Spleen (tissue), 11 donors: ENCODE data around the gene AMIGO3. TPM values are rescaled to one million over a fixed set of nuclear protein-coding genes. Genes with fewer than 3 reads are reported as not detected.

Source experiments
- DNase-seq: peaks from one replicate; pipeline ENCODE4 v3.0.0-alpha.2; 2020
- H3K27ac ChIP-seq, 8 donors: fragments of 200-600 bp; sonication (generic) in 7 of 8; 1 replicate in 4 of 8; 2 replicates in 4 of 8; pipeline versions ENCODE4 v1.5.0 to v1.8.0; 2016 to 2021; ENCODE audit warnings: inconsistent platforms in 4 of 8, mild to moderate bottlenecking in 4 of 8, moderate library complexity in 1 of 8
- H3K27me3 ChIP-seq, 7 donors: fragments of 200-600 bp; sonication (generic) in 6 of 7; replicated peaks in 1 of 7; 1 replicate in 4 of 7; 2 replicates in 3 of 7; pipeline versions ENCODE4 v1.5.0 to v1.8.0; 2016 to 2021; ENCODE audit warnings: inconsistent platforms in 3 of 7, mild to moderate bottlenecking in 1 of 7
- H3K36me3 ChIP-seq, 6 donors: fragments of 200-600 bp; sonication (generic) in 5 of 6; 1 replicate in 4 of 6; 2 replicates in 2 of 6; pipeline versions ENCODE4 v1.5.0 to v1.8.0; 2016 to 2021; ENCODE audit warnings: inconsistent platforms in 2 of 6
- H3K4me1 ChIP-seq, 6 donors: fragments of 200-600 bp; sonication (generic) in 5 of 6; 1 replicate in 3 of 6; 2 replicates in 3 of 6; pipeline versions ENCODE4 v1.5.0 to v1.8.0; 2016 to 2021; ENCODE audit warnings: inconsistent platforms in 3 of 6
- H3K4me3 ChIP-seq, 8 donors: fragments of 200-600 bp; sonication (generic) in 7 of 8; 1 replicate in 4 of 8; 2 replicates in 4 of 8; pipeline versions ENCODE4 v1.5.0 to v1.8.0; 2016 to 2021; ENCODE audit warnings: inconsistent platforms in 4 of 8, mild to moderate bottlenecking in 4 of 8, moderate library complexity in 2 of 8
- H3K9me3 ChIP-seq, 8 donors: fragments of 200-600 bp; sonication (generic) in 7 of 8; 1 replicate in 4 of 8; 2 replicates in 4 of 8; pipeline versions ENCODE4 v1.5.0 to v1.8.0; 2016 to 2021; ENCODE audit warnings: inconsistent platforms in 4 of 8
- CTCF ChIP-seq, 11 experiments: fragments of 200-600 bp in 7 of 11; fragments of 450-650 bp in 4 of 11; sonication (generic) in 4 of 11; IDR thresholded peaks in 8 of 11; conservative IDR thresholded peaks in 3 of 11; 1 replicate in 7 of 11; 2 replicates in 4 of 11; pipeline versions ENCODE4 v1.4.0 to v1.8.0; 2016 to 2021; ENCODE audit warnings: antibody characterized with exemption in 11 of 11, inconsistent platforms in 4 of 11, mild to moderate bottlenecking in 1 of 11
- POLR2A ChIP-seq, 3 donors: fragments of 450-650 bp; IDR thresholded peaks; one replicate each; pipeline ENCODE4 v1.5.1; 2017; ENCODE audit warnings: antibody characterized with exemption in 3 of 3, mild to moderate bottlenecking in 1 of 3
- POLR2AphosphoS5 ChIP-seq, 3 donors: sonication (generic); formaldehyde crosslinking; IDR thresholded peaks; one replicate each; pipeline ENCODE4 v1.5.1; 2017; ENCODE audit warnings: antibody characterized with exemption in 3 of 3
- WGBS, 5 donors: extraction: QIAGEN DNeasy Blood & Tissue Kit in 3 of 5; methylation state at CpG; one replicate each; pipeline versions ENCODE4 v1.1.5 to v1.1.7; 2013 to 2018; 5-methylcytosine and 5-hydroxymethylcytosine counted together
- intact Hi-C: fragments of 100-400 bp; cut with DNase I; formaldehyde crosslinking; loops from one replicate; pipeline ENCODE4 v1.15.0; 2023; ENCODE audit warnings: low total_unique reads
- polyA plus RNA-seq, 3 donors: library from polyadenylated mRNA; stranded (reverse); fragments of 200-250 nt; gene quantifications; one replicate each; pipeline ENCODE4 v1.2.1, GENCODE V29; 2013
- small RNA-seq, 4 donors: library from RNA; depleted of rRNA; stranded (forward); fragments of <200 nt; gene quantifications; one replicate each; pipeline ENCODE3, GENCODE V24; 2016
- total RNA-seq, 7 donors: library from RNA; depleted of rRNA in 3 of 7; stranded (reverse); fragments of >200 nt in 3 of 7; fragmentation: NEBNext Ultra II Directional in 4 of 7; extraction: Animal tissue kit (Norgen Biotek cat#: 25700) in 4 of 7; gene quantifications; one replicate each; pipeline versions ENCODE4 v1.1.0 to v1.2.1, GENCODE V29; 2016 to 2021
- donor health status: healthy with polysubstance abuse.
- donor health status: DM: no; HTN: no; CAD: no; lungs with moderate emphysema.
- donor health status: DM: no; HTN: no; CAD: no.
- donor health status: Bipolar disorder and iron deficiency.
- donor health status: healthy.
- donor health status: DM: no; HTN: no; CAD: no.
- donor health status: DM: yes; HTN: yes; CAD: no.

The AMIGO3 gene
- total and polyA plus RNA-seq, 10 donors, result 0.23 to 1.6 (median 0.95) TPM; not detected in 4

- no peak for TF ChIP-seq POLR2A (IDR thresholded peaks at IDR 0.05)
- no peak for TF ChIP-seq POLR2AphosphoS5 (IDR thresholded peaks at IDR 0.05)
- TF ChIP-seq CTCF (IDR thresholded peaks at IDR 0.05 in 8 of 11, conservative IDR thresholded peaks at IDR 0.05 in 3 of 11), result no peak
- H3K36me3 ChIP-seq, result no peaks in the 10 kb centered on the region
- intact Hi-C loops, result no loop called here
- no peak overlapping the region for H3K4me3 ChIP-seq
- WGBS, 5 donors, result 47 to 70% (median 58%) methylated on average over 5 of the region's 5 CpGs
- DNase-seq, result no peak
- no peaks in the 10 kb centered on the region for H3K9me3 ChIP-seq
- H3K27ac ChIP-seq, result no peak overlapping the region
- peaks cover 0 to 9% (median 0%) of the 10 kb centered on the region in 7 donors for H3K27me3 ChIP-seq
- H3K4me1 ChIP-seq, result peaks cover 0 to 22% (median 7%) of the 10 kb centered on the region in 6 donors
Observed at GRCh38 chr3:49668414-49668797, 51.1 kb downstream of the AMIGO3 start.

GRCh38 chr3:49667701-49668413 lies 51.6 kb downstream of the AMIGO3 start:
- no peak for DNase-seq
- H3K9me3 ChIP-seq, result no peaks in the 10 kb centered on the region
- peaks cover 0 to 9% (median 0%) of the 10 kb centered on the region in 7 donors for H3K27me3 ChIP-seq
- TF ChIP-seq POLR2AphosphoS5 (IDR thresholded peaks at IDR 0.05), result no peak
- no peak for TF ChIP-seq POLR2A (IDR thresholded peaks at IDR 0.05)
- TF ChIP-seq CTCF (IDR thresholded peaks at IDR 0.05 in 8 of 11, conservative IDR thresholded peaks at IDR 0.05 in 3 of 11), result no peak
- no peak overlapping the region for H3K27ac ChIP-seq
- H3K36me3 ChIP-seq, result no peaks in the 10 kb centered on the region
- H3K4me3 ChIP-seq, result no peak overlapping the region
- intact Hi-C loops, result no loop called here
- H3K4me1 ChIP-seq, result peaks cover 0 to 18% (median 3%) of the 10 kb centered on the region in 6 donors
- WGBS, 5 donors, result 82 to 90% (median 87%) methylated on average over 25 of the region's 25 CpGs

Small RNAs within 50 kb of the gene (small RNA-seq; reads per million reads assigned to genes)
- gene AMIGO3 (0 reads per million in 4 donors), gene COX6CP14 (0 reads per million in 4 donors)

Other genes starting within 250 kb of the AMIGO3 start
- 10 to 100 TPM; 24.9 to 42.7 (median 31.0) TPM for gene DAG1, start 249.4 kb downstream of the AMIGO3 start, total RNA-seq
- 1 to 10 TPM; 3.0 to 8.9 (median 6.3) TPM for gene DAG1, start 249.4 kb downstream of the AMIGO3 start, polyA plus RNA-seq
- 1 to 10 TPM in 1 of 7 donors, under 1 TPM in 6; 0.26 to 1.1 (median 0.51) TPM for gene BSN, start 165.2 kb downstream of the AMIGO3 start, total RNA-seq
- under 1 TPM; 0.02 to 0.06 (median 0.03) TPM for gene BSN, start 165.2 kb downstream of the AMIGO3 start, polyA plus RNA-seq
- 10 to 100 TPM; 63.1 to 89.5 (median 78.7) TPM for gene APEH, start 45.3 kb downstream of the AMIGO3 start, total RNA-seq
- 10 to 100 TPM; 29.6 to 46.0 (median 42.7) TPM for gene APEH, start 45.3 kb downstream of the AMIGO3 start, polyA plus RNA-seq
- gene MST1, start 30.2 kb downstream of the AMIGO3 start, total RNA-seq, result 10 to 100 TPM; 17.0 to 26.9 (median 21.1) TPM
- gene MST1, start 30.2 kb downstream of the AMIGO3 start, polyA plus RNA-seq, result 10 to 100 TPM; 28.0 to 65.8 (median 43.4) TPM
- gene RNF123, start 30.1 kb downstream of the AMIGO3 start, total RNA-seq, result 10 to 100 TPM; 34.9 to 57.5 (median 48.1) TPM
- 10 to 100 TPM; 11.6 to 22.5 (median 18.0) TPM for gene RNF123, start 30.1 kb downstream of the AMIGO3 start, polyA plus RNA-seq
- gene GMPPB, start 4.3 kb upstream of the AMIGO3 start, total RNA-seq, result 10 to 100 TPM; 24.0 to 34.3 (median 30.0) TPM
- gene GMPPB, start 4.3 kb upstream of the AMIGO3 start, polyA plus RNA-seq, result 10 to 100 TPM; 10.8 to 21.2 (median 11.1) TPM
- gene IP6K1, start 66.9 kb upstream of the AMIGO3 start, total RNA-seq, result 10 to 100 TPM; 40.7 to 56.0 (median 51.4) TPM
- gene IP6K1, start 66.9 kb upstream of the AMIGO3 start, polyA plus RNA-seq, result 10 to 100 TPM in 1 of 3 donors, 1 to 10 TPM in 2; 8.6 to 21.4 (median 9.8) TPM
- not detected for gene CDHR4, start 80.2 kb upstream of the AMIGO3 start, total RNA-seq
- under 1 TPM in 2 of 3 donors, not detected in 1; 0.06 to 0.29 TPM for gene CDHR4, start 80.2 kb upstream of the AMIGO3 start, polyA plus RNA-seq
- 10 to 100 TPM in 3 of 7 donors, 1 to 10 TPM in 4; 2.8 to 14.9 (median 7.5) TPM for gene INKA1, start 83.6 kb upstream of the AMIGO3 start, total RNA-seq
- 10 to 100 TPM; 17.3 to 30.6 (median 21.5) TPM for gene INKA1, start 83.6 kb upstream of the AMIGO3 start, polyA plus RNA-seq
- gene UBA7, start 94.3 kb upstream of the AMIGO3 start, total RNA-seq, result 100 to 1,000 TPM; 176 to 228 (median 218) TPM
- gene UBA7, start 94.3 kb upstream of the AMIGO3 start, polyA plus RNA-seq, result 100 to 1,000 TPM in 2 of 3 donors, 10 to 100 TPM in 1; 91.1 to 231 (median 230) TPM
- gene TRAIP, start 136.9 kb upstream of the AMIGO3 start, total RNA-seq, result 1 to 10 TPM; 2.5 to 4.3 (median 3.9) TPM
- gene TRAIP, start 136.9 kb upstream of the AMIGO3 start, polyA plus RNA-seq, result 1 to 10 TPM; 2.1 to 3.5 (median 2.8) TPM
- gene CAMKV, start 150.2 kb upstream of the AMIGO3 start, total RNA-seq, result not detected
- not detected for gene CAMKV, start 150.2 kb upstream of the AMIGO3 start, polyA plus RNA-seq
- gene MST1R, start 184.2 kb upstream of the AMIGO3 start, total RNA-seq, result 1 to 10 TPM; 1.1 to 7.7 (median 2.9) TPM
- 1 to 10 TPM; 2.8 to 3.4 (median 3.2) TPM for gene MST1R, start 184.2 kb upstream of the AMIGO3 start, polyA plus RNA-seq
- gene MON1A, start 210.1 kb upstream of the AMIGO3 start, total RNA-seq, result 1 to 10 TPM; 5.3 to 9.3 (median 7.5) TPM
- 1 to 10 TPM; 3.4 to 5.9 (median 4.5) TPM for gene MON1A, start 210.1 kb upstream of the AMIGO3 start, polyA plus RNA-seq
- gene RBM6, start 220.5 kb upstream of the AMIGO3 start, total RNA-seq, result 100 to 1,000 TPM; 104 to 191 (median 144) TPM
- gene RBM6, start 220.5 kb upstream of the AMIGO3 start, polyA plus RNA-seq, result 100 to 1,000 TPM; 118 to 320 (median 303) TPM